NCI-H187 (cell line): ENCODE measurements around the gene SLC19A1.
"Not testable (repeated sequence)": the region's sequence is repeated elsewhere in the genome, so short reads cannot be mapped to it uniquely, and the experiment has no call there.

ENCODE experiments used
- DNase-seq, 2 experiments: peaks; one replicate each; lab custom pipeline; 2025; lab: John Stamatoyannopoulos, UW

SLC19A1 gene

GRCh38 chr21:45505416-45506021 is 36.7 kb downstream of the SLC19A1 start:
- no peak for DNase-seq

GRCh38 chr21:45504516-45505415 is 37.5 kb downstream of the SLC19A1 start:
- DNase-seq = no peak

- DNase-seq = no peak
These were observed 38.2 kb downstream of the SLC19A1 start for GRCh38 chr21:45504021-45504515.

GRCh38 chr21:45503226-45503625 is 39.0 kb downstream of the SLC19A1 start:
- DNase-seq = not testable (repeated sequence)

GRCh38 chr21:45502600-45502999 is 39.6 kb downstream of the SLC19A1 start:
- DNase-seq = no peak

- no peak for DNase-seq
These were observed 40.3 kb downstream of the SLC19A1 start for GRCh38 chr21:45502006-45502345.

GRCh38 chr21:45501081-45502005 is 40.9 kb downstream of the SLC19A1 start:
- not testable (repeated sequence) for DNase-seq

GRCh38 chr21:45499970-45500577 is 42.2 kb downstream of the SLC19A1 start:
- no peak for DNase-seq

- DNase-seq = no peak
These were observed 43.0 kb downstream of the SLC19A1 start for GRCh38 chr21:45499201-45499750.

GRCh38 chr21:45498646-45499000 is 43.6 kb downstream of the SLC19A1 start:
- DNase-seq = no peak

GRCh38 chr21:45497846-45498645 is 44.2 kb downstream of the SLC19A1 start:
- DNase-seq = no peak

- no peak for DNase-seq
These were observed 45.0 kb downstream of the SLC19A1 start for GRCh38 chr21:45496968-45497845.

- DNase-seq = no peak
These were observed 45.9 kb downstream of the SLC19A1 start for GRCh38 chr21:45496151-45496967.

- DNase-seq = no peak
These were observed 47.2 kb downstream of the SLC19A1 start for GRCh38 chr21:45494851-45495680.

- no peak for DNase-seq
These were observed 47.9 kb downstream of the SLC19A1 start for GRCh38 chr21:45494135-45494850.

- DNase-seq = no peak
These were observed 48.7 kb downstream of the SLC19A1 start for GRCh38 chr21:45493401-45494001.

- DNase-seq = no peak
These were observed 49.5 kb downstream of the SLC19A1 start for GRCh38 chr21:45492765-45493164.
